Activated gamma-delta T cell (primary cell): ENCODE data around the gene ADAMTSL4.

Experiments
- DNase-seq: peaks from one replicate; lab custom pipeline; 2025; lab: John Stamatoyannopoulos, UW

ADAMTSL4 gene

GRCh38 chr1:150534002-150534401 is 15.2 kb upstream of the ADAMTSL4 start:
- DNase-seq: no peak

- DNase-seq: no peak
These were observed 13.5 kb upstream of the ADAMTSL4 start for GRCh38 chr1:150535511-150536287.

- no peak for DNase-seq
These were observed 12.1 kb upstream of the ADAMTSL4 start for GRCh38 chr1:150536836-150537731.

DNA sequence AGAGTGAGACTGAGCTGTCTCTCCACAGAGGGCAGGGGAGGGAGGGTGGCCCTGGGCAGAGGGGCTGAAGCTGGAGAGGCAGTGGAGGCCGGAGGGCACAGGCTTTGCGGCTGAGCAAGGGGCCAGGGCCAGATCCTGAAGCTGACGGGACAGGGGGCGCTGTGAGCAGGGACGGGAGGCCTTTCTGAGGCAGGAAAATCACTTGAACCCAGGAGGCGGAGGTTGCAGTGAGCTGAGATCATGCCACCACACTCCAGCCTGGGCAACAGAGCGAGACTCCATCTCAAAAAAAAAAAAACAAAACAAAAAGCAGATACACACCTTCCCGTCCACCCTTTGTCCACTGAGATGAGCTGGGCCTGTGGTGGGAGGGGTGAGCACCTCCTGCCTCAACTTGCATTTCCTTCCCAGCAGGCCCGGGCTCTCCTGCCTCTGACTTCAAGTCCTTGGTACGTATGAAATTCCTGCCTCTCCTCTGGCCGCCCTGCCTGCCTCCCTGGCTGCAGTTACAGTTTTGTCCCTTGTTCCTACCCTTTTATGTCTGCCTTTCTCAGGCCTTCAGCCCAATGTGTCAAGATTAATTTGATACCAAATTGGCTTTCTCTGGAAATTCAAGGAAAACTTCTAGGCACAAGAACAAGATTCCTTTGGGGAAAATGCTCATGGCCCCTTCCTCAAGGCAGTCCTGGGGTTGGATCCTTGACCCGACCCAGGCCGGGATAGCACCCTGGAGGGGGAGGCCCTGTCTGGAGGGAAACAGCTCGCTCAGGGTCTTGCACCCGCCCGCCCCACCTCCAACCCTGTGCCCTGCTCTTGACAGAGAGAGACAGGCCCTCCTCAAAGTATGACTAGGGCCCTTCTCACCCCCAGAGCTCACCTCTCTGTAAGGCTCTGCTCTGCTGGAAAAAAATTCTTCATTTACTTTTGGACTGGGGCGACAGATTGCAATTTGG is 11.2 kb upstream of the ADAMTSL4 start:
- no peak for DNase-seq

DNA sequence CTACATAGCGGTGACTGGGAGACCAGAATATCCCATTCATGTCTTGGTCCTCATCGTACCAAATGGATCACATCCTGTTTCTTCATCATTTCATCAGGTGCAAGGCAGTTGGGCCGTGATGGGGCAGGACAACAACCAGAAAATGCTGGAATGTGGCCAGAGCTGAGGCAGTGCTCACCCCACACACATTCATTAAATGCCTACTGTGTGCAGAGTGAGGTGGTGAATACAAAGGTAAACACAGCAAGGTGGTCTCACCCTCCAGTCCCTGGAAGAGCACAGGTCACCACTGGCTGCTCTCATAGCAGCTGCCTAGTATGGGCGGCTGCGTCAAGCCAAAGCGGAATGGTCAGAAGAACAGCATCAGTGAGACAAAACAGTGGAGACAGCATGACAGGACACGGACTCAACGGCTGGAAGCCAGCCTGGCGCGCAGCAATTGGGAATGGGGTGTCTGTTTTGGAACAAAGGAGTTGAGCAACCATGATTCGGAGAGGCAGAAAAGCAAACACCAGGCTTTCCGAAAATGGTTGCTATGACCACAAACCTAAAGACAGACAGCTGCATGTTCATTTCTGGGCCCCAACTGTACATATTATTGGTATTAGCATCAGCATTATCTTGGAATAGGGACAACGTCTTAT is 5.6 kb upstream of the ADAMTSL4 start:
- DNase-seq: no peak

GRCh38 chr1:150544204-150544603 is 5.0 kb upstream of the ADAMTSL4 start:
- DNase-seq: no peak

GRCh38 chr1:150545486-150546032 is 3.6 kb upstream of the ADAMTSL4 start:
- no peak for DNase-seq

- DNase-seq: no peak
These were observed 2.8 kb upstream of the ADAMTSL4 start for GRCh38 chr1:150546294-150546937.

- no peak for DNase-seq
These were observed 930 bp upstream of the ADAMTSL4 start for GRCh38 chr1:150548324-150548631.

GRCh38 chr1:150549496-150550221 is 451 bp downstream of the ADAMTSL4 start:
- no peak for DNase-seq

DNA sequence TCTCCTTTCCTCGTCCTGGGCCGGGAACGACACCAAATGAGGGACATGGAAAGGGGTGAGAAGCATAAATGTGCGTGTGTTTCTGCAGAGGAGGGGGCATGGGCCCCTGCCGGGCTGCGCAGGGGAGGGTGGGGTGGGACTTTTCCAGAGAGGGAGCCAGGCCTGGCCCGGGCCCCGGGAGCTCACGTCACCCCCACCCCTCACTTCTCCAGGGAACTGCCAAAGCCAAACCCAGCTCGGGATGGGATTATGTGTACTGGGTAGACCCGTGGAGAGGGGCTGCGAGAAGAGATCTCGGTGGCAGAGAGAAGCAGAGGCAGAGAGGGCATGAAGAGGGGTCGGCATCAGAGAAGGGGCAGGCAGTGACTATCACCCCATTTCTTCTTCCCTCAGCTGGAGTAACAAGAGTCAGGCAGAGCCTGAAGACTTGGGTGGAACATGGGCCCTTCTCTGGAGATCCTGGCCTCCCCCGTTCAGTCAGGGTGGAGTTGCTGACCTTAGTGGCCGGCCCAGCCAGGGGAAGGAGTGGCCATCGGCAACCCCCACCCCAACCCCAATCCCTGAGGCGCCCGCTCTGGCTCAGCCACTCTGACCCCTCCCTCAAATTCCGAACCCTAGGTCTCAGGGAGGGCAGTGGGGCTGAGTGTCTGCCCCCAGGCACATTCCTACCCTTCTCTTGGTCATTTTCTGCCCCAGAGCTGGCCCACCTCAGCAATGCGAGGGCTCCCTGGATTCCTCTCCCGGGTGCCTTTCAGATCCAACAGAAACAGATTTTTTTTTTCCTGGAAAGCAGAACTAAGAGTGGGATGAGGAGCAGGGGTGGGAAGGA is 1.2 kb downstream of the ADAMTSL4 start:
- no peak for DNase-seq

DNA sequence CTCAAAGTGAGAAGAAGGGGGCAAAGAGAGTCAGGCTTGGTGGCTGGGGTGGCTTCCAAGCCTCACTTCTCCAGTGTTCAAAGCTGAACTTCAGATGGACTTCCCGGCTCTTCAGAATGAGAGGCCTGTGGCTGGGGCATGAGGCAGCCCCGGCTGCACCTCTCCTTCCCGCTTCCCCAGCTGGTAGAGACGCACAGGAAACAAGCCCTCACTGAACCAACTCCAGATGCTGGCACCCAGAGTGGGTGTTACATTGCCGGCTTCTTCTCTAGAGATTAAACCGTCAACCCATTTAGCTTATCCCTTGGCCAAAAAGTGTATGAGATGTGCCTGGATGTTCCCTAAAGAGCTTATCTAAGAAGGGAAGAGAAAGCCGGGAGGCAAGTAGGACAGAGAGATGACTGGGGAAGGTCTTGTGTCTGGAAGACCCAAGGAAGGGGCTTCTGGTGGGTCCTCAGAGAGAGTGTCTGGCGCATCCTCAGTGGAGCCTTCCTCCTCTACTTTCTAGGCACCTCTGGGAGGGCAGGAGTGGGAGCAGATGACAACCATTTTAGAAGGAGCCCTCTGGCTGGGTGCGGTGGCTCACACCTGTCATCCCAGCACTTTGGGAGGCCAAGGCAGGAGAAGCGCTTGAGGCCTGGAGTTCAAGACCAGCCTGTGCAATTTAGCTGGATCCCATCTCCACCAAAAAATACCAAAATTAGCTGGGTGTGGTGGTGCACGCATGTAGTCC is 2.0 kb downstream of the ADAMTSL4 start:
- no peak for DNase-seq

GRCh38 chr1:150551784-150552127 is 2.5 kb downstream of the ADAMTSL4 start:
- no peak for DNase-seq

DNA sequence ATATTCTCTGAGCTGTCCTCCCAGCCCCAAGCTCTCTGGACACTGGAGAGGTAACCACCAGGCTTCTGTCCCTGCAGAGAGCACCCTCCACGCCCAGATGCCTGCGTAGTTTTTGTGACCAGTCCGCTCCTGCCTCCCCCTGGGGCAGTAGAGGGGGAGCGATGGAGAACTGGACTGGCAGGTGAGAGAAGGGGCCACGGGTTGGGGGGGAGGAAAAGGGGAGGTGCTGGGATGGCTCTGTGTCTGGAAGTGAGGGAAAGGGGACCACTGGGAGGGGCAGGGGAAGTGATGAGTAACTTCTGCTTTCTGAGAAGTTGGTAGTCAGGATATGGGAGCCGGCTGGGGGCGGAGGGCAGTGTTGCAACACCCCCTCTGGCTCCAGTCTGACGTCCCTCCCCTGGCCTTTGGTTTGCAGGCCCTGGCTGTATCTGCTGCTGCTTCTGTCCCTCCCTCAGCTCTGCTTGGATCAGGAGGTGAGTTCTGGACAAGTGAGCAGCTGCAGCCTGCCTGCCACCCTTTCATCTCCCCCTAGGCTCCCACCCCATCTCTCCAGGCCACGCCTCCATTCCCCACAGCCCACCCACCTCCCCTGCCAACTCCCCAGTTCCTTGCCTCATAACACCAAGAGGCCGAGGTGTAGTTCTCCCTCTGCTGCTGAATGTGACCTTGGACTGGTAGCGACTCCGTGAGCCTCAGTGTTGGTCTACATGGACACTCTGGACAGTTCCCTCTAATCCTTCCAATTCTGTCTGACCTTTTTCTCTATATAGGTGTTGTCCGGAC is 3.1 kb downstream of the ADAMTSL4 start:
- no peak for DNase-seq

- DNase-seq: no peak
These were observed 3.7 kb downstream of the ADAMTSL4 start for GRCh38 chr1:150552911-150553289.

DNA sequence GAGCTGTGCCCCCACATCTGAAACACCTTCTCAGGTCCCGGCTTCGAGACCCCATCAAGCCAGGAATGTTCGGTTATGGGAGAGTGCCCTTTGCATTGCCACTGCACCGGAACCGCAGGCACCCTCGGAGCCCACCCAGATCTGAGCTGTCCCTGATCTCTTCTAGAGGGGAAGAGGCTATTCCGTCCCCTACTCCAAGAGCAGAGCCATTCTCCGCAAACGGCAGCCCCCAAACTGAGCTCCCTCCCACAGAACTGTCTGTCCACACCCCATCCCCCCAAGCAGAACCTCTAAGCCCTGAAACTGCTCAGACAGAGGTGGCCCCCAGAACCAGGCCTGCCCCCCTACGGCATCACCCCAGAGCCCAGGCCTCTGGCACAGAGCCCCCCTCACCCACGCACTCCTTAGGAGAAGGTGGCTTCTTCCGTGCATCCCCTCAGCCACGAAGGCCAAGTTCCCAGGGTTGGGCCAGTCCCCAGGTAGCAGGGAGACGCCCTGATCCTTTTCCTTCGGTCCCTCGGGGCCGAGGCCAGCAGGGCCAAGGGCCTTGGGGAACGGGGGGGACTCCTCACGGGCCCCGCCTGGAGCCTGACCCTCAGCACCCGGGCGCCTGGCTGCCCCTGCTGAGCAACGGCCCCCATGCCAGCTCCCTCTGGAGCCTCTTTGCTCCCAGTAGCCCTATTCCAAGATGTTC is 4.3 kb downstream of the ADAMTSL4 start:
- no peak for DNase-seq

GRCh38 chr1:150554086-150554452 is 4.9 kb downstream of the ADAMTSL4 start:
- no peak for DNase-seq
